Activated CD4-positive, alpha-beta T cell treated with anti-CD3 and anti-CD28 coated beads, Interleukin-2, amount 50 U/mL, for 4 hours (primary cell): ENCODE data around the gene ATP2B2.

Experiments
- DNase-seq, 2 experiments: peaks; one replicate each; pipeline ENCODE4 v3.0.0-alpha.2; 2020

Gene ATP2B2

DNA sequence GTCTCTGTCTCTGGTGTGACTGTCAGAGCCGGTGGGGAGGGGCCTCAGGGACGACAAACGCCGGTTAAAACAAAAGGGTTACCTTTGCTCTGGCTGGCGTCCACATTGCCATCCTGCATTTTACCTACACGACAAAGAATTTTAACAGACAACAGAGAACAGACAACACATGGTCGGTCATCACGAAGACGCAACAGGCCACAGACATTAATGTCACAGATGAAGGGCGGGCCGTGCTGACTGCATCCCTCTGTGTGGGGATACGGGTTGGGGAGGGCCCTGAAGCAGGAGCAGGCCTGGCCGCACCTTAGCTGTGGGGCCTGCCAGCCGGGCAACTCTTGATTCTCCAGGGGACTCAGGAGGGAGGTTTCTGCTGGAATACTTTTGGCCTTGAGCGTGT is 126.2 kb downstream of the ATP2B2 start:
- no peak for DNase-seq

DNA sequence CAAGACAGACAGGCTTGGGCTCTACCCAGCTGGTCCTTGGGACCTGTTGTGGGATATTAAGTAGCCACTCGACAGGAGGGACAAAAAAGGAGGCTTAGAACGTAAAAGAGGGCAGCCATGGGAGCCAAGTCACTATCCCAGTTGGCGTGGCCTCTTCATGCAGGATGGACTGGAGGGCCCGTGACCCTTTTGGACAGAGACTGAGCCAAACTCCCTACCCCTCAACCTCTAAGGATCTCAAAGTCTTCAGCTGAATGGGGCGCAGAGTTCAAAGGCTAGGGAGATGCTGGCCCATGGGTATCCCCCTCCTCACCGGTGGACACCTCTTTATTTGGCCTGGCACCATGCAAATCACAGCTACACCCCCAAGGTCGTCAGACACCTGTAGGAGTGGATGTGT is 126.6 kb downstream of the ATP2B2 start:
- DNase-seq, result no peak

DNA sequence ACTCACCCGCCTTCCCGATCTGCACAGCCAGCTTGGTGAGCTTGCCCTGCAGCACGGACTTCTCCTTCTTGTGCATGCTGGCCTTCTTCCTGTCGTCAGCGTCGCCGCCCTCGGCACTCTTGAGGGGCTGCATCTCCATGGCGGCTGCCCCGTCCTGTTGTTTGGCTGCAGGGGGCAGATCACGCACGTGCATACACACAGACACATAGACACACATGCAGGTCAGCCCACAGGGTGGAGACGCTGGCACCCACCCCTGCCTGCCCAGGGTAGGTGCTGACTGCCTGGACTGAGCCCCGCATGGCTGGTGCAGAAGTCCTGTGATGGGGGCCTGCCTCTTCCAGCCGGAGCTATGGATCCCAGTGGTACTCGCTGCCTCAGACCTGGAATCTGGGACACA is 127.1 kb downstream of the ATP2B2 start:
- no peak for DNase-seq

DNA sequence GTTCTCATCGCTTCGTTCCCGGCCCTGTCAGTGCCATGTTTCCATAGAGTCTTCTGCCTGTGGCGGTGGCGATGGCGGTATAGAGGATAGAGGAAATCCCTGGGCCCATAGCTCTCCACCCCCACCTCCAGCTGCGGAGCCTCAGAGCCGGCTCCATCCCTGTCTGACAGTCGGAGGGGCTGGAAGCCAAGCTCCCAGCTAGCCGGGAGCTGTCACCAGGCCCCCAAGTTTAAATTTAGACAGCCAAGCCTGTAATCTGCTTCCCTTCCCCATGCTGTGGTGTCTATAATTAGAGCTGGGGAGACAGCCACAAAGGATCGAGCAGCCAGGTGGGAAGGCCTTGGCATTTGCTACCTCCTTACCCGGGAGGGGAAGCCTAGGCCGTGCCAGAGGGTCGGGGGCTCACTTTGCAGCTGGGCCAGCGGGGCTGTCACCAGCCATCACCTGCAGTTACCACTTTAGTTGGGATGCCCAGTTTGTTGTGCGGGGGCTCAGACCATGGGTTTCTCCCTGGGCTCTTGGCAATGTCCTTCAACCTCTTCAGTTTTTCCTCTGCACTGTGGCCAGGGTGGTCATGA is 128.1 kb downstream of the ATP2B2 start:
- DNase-seq, result no peak

DNA sequence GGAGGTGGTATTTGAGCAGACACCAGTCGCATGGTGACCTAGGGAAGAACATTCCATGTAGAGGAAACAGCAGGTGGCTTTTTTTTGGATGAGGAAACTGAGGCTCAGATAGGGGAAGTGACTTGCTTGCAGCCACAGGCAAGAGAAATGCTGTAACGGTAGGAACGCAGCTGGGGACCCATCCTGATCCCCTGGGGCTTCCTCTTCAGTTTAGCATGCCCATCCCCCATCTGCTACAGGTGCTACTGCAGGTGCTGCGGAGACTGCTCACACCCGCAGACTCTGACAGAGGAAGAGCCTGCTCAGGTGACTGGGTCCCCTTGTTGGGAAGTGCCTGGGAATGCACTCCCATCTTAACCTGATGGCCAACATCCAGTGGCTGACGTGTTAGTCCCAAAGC is 129.0 kb downstream of the ATP2B2 start:
- DNase-seq, result no peak

DNA sequence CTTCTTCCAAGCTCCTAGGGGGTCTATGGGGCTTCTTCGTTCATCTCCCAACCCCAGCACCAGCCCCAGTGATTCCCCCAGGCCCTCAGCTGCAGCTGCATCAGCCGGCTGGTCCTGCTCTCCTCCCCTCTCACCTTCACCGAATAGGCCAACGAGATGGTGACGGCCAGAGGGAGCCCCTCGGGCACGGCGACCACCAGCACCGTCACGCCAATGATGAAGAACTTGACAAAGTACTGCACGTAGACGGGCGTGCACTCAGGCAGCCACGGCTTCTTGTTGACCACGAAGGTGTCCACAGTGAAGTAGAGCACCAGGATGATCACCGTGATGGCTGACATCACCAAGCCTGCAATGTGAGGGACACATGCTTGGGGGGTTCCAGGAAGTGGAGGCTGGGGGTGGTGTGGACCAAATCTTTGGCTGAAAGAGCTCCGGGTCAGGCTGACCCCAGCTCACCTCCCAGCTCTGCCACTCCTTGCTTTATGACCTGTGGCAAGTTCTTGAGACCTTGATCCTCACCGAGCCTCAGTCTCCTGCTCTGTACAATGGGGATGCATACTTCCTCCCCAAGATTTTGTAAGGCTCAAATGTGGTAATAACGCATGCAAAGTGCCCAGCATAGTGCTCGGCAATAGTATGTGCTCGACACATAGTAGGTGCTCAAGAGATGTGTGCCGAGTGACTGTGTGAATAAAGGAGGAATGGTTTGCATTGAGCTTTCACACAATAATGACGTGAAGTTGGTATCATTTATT is 129.9 kb downstream of the ATP2B2 start:
- no peak for DNase-seq

DNA sequence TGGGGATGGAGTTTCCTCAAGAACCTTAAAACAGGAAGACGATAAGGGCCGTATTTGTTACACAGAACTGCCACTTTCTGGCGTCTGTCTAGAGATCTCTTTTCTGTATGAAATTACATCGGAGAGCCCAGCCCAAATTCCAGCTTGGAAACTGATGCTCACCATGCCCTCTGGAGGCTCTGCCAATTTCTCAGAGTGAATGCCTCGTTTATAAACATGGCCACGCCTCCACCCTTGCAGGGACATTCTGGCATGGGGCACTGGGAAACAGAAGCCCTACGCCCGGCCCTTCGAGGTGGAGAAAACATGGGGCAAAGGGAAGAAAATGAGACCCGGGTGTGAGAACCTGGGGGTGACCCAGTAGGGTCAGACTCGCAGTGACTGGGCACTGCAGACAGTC is 131.1 kb downstream of the ATP2B2 start:
- no peak for DNase-seq

DNA sequence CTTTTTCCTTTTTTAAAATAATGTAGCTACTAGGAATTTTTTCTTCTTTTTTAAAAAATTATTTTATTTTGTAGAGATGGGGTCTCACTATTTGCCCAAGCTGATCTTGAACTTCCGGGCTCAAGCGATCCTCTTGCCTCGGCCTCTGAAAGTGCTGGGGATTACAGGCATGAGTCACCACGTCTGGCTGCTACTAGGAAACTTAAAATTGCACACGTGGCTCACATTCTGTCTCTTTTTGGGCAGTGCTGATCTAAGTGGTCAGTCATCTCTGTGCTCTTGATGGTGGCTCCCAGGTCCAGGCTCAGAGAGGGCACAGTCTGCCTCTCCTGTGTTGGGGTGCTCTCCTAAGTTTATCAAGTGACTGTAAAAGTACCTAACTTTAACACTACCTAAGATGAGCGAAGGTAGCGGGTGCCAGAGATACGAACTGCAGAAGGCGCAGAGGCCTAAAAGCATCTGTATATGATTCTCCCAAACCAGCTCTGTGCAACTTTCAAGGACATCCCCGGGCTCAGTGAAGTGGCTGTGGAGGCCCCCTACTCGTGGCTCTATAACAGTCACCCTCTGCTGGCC is 131.6 kb downstream of the ATP2B2 start:
- DNase-seq, result no peak

DNA sequence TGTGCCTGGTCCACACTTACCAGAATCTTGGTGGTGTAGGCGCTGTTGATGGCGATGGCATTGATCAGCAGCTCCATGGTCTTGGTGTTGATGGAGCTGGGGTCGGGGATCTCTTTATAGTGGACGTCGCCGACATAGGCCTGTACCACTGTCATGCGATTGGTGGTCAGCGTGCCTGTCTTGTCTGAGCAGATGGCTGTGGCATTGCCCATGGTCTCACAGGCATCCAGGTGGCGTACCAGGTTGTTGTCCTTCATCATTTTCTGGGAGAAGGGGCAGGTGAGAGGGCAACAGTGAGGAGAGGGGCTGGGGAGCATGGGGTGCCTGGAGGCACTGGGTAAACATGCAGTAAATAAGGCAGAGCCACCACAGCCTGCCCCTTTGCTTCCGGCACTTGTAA is 133.6 kb downstream of the ATP2B2 start:
- no peak for DNase-seq

DNA sequence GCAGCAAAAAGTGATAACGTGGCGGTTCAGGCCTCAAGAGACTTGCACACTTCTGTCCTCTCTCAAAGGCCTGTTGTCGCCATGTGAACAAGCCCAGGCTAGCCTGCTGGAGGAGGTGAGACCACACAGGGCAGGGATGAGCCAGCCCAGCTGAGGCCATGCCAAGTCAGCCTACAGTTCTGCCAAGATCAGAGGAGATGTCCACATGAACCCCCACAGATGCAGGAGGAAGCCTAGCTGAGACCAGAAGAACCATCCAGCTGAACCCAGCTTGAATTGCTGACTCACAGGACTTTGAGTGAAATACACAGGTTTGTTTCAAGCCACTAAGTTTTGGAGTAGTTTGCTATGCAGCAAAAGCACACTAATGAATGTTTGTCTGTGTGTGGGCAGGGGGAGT is 134.2 kb downstream of the ATP2B2 start:
- DNase-seq, result no peak

DNA sequence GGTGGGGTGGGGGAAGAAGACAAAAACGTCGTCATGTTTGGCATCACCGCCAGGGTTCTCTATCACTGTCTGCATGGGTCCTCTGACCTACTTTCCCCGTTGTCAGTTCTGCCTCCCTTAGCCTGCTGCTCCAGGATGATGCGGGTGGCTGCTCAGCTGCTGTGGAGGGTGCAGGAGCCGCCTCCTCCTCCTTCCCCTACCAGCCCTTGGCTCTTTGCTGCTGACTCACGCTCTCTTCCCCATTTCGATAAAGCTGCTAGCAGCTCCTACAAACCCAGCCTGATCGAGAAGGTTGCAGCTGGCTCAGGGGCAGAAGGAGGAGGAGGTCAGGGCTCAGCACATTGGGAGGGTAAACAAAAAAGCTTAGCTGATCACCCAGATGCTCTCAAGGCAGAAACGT is 135.0 kb downstream of the ATP2B2 start:
- DNase-seq, result no peak

DNA sequence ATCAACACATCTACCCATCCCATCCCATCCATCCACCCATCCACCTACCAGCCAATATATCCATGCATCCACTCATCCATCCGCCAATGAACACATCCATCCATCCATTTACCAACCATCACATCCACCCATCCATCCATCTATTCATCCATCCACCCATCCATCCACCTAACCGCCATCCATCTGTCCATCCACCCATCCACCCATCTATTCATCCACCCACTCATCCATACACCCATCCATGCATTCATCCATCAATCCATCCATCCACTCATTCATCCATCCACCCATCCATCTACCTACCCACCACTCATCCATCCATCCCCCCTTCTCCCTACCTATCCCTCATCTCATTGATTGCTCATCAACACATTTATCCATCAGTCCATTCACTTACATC is 136.9 kb downstream of the ATP2B2 start:
- no peak for DNase-seq

DNA sequence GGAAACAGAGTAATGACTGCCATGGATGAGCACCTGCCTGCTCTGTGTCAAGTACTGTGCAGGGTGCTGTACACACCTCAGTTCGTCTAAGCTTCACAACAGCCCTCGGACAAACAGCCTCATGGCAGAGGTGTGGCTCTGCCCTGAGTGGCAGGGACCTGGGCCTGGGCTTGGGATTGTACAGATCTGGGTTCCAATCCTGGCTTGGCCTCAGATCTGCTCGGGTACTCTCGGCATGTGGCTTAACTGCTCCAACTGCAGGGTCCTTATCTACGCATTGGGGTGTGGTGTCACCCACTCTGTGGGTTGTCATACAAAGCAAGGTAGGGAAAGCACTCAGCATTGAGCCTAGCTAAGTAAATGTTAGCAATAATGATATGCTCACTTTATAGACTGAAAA is 137.9 kb downstream of the ATP2B2 start:
- no peak for DNase-seq

DNA sequence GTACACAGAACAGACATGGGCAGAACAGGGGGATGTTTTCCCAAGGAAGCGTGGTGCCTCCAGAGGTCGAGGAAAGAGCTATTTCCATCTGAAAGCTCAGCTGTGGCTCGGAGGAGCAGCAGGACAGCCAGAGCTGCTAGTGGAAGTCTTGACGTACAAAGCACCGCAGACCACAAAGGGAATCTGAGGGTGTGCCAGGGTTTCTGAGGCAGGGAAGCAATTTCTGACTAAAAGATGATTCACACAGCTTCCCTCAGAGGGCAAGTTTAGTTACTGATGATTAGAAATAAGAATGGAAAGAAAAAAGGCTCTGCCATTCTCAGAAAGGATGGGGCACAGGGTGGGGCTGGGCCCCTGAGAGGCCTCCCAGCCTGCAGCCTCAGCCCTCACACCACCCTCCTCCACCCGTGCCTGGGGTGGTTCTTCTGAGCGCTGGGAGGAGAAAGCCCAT is 138.7 kb downstream of the ATP2B2 start:
- peak; percentile 16 to 23 for DNase-seq

DNA sequence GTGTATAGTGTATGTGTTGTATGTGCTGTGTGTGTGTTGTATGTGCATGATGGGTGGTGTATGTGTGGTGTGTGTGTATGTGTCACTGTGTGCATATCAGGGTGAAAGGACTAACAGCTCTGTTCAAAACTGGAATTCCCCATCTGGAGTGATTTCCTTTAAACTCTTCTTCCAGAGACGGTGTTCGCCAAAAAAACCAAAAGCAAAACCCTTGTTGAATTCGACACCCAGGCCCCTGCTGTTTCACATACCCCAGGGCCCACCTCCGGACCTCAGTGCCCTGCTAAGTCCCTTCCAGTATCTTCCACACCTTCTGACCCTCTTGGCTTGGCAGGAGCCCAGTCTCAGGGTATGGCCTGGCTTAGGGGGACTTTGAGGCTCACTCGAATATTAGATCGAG is 139.6 kb downstream of the ATP2B2 start:
- no peak for DNase-seq

DNA sequence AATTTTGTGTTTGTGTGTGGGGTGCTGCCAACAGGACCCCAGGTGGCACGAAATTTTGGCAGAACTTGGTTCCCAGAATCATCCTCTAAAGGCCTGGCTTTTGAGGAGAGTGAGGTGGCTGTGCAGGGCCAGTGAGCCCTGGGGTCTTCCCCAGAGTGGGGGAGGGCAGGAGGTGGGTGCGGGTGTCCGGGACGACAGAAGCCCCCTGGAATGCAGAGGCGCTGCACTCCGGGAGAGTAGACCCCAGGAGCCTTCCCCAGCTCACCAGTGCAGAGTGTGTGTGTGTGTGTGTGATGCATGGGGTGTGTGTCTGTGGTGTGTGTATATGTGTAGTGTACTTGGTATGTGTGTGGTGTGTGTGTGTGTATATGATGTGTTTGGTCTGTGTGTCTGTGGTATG is 140.1 kb downstream of the ATP2B2 start:
- no peak for DNase-seq

DNA sequence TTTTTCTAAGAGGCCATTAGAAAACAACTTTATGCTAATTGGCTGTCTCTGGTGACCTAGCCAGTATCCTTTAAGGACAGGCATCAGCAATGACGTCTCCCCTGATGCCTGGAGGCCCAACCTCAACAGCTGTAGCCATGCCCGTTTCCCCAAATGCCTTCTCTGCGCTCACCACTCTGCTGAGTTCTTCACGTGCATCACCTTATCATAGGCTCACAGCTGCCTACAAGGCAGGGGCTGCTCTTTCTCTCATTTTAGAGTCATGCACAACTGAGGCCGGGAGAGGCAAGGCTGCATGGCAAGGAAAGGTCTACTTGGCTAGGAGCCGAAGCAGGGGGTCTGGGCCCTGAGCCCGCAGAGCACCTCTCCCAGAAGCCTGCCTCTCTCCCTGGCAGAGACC is 140.6 kb downstream of the ATP2B2 start:
- no peak for DNase-seq

DNA sequence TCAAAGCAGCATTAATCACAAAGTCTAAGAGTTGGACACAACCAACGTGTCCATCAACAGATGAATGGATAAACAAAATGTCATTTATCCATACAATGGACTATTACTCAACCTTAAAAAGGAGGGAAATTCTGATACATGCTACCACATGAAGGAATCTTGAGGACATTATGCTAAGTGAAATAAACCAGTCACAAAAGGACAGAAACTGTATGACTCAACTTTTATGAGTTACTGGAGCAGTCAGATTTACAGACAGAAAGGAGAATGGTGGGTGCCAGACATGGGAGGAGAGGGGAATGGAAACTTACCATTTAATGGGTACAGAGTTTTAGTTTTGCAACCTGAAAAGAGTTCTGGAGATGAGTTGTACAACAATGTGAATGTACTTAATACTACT is 141.5 kb downstream of the ATP2B2 start:
- no peak for DNase-seq

DNA sequence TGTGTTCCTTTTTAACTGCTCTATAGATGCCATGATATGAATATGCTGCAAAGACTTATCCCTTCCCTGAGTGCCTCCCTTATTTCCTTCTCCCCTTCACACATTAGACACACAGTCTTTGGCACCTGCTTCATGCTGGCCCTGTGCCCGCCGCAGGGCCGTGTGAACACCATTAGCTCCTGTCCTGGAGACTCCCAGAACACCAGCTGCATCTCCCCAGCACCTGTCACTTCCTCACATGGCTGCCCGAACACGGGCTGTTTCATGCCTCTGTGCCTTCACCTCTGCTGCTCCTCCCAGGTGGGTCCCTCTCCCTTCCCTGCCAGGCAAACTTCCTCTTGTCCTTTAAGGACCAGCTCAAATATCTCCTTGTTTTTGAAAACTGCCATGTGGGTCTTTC is 144.0 kb downstream of the ATP2B2 start:
- no peak for DNase-seq

DNA sequence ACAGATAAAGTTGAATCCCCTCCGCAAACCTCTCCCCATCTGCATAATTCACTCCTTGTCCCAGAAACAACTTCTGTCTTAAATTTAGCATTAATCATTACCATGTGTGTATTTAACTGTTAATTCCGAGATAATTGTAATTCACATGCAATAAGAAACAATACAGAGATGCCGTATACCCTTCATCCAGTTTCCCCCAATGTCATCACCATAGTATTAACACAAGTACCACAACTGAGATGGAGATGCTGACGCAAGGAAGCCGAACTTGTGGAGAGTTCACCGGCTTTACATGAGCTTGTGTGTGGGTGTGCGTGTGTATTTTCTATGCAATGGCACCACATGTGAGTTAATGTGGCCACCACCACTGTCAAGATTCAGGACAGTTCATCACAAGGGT is 144.9 kb downstream of the ATP2B2 start:
- no peak for DNase-seq

DNA sequence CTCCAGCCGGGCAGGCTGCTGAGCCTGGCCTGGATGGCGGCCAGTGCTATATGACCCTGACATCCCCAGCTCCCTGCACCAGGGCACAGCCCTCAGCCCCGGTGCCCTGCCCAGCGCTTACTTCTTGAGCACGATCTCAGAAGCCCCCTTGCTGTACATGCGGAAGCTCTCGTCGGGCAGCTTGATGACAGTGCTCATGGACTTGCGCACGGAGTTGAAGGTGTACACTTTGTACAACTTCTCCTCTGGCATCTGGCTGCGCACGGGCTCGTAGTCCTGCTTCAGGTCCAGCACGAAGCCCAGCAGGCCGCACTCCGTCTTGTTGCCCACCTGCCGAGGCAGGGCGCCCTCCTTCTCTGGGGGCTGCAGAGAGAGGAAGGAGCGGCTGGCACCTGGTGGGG is 145.6 kb downstream of the ATP2B2 start:
- no peak for DNase-seq

DNA sequence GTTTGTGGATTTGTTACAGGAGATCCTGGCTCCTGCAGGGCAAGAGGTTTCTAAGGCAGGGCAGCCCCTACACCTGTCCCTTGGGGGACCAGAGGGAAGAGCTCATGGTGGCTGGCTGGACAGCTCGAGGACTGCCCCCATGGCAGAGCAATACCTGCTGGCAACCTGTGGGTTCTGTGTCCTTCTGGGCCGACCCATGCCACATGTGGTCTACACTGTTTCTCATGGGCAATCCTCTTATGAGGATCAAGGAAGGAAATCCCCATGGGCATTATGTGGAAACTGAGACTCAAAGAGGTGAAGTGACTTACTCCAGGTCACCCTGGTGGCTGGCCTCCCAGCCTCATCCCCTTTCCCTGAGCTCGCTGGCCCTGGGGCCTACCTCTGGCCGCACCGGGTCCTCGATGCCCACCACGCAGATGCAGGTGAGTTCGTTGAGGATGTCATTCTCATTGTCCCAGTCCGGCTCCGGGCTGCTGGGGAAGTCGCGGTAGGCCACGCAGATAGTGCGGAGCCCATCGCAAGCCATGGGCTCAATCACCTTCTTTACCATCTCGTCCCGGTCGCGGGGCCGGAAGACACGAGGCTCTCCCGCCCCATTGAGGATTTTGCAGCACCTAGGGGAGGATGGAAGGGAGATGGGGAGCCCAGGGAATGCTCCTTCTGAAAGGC is 146.9 kb downstream of the ATP2B2 start:
- DNase-seq, result no peak

DNA sequence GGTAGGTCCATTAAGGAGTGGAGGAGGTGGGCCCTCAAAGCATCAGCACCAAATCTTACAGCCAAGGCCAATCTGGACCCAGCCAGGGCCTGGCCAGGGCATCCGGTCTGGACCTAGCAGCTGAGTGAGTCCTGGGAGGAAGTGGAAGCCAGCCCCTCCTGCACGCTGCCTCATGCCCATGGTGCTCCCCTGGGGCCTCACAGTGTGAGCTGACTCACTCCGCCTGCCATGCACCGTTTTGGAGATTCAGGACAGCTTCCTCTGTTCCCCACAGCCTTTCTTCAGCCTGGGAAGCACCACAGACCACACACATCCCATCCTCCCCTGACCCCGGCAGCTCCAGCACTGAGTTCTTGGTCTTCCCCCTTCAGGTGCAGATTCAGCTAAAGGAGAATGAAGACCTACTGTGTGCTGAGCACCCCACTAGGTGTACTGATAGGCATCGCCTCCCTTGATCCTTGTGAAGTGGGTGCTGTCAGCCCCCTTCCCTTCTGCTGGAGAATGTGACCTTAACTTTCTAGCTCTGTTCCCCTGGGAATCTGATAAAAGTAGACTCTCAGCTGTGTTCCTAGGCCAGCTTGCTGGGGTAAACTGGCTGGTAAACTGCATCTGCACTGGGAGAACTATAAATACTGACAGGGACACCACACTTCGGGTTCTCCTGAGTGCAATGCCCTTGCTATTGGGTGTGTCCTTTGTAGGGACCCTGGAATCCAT is 147.6 kb downstream of the ATP2B2 start:
- DNase-seq, result no peak
